ENCODE results near the gene NPY1R. TPM values are rescaled to one million over a fixed set of nuclear protein-coding genes. Genes with fewer than 3 reads are reported as not detected.

Gene NPY1R
- total RNA-seq, 1 experiment from 2014 or later, result 0.39 TPM

DNA sequence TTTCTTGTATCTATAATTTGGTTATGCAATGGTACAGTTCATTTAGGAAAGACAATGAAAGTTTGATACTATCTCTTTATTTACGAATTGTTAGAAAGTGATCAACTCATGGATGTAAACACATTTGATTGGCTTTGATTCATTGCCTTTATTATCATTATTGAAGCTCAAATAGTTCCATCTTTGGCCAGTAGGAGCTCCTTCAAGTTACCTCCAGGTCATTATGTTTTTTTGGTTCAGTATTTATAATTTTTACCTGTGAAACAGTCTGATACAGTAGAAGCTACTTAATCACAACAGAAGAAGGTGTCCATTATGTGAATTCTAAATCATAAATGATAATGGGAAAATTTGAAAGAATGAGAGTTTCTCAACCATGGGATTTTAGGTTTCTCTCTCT, 23.7 kb upstream of the NPY1R start:
- POLR2A ChIA-PET, result no interaction called here
- CTCF ChIA-PET, result interaction anchor here (0.9 to 1.1 kb wide), 3 partner anchors 16 to 20 kb away, joined by 3 to 4 read pairs (median 3); no protein-coding TSS in a partner anchor
- Histone ChIP-seq H3K36me3 (ENCODE audit: control insufficient read depth in 1 of 2, insufficient read depth in 2 of 2, low read length in 2 of 2) (no peaks in the 10 kb centered on the region), H2AFZ (ENCODE audit: low read depth, low read length, poor library complexity, severe bottlenecking) (no peak overlapping the region), H3K9me2 (ENCODE audit: insufficient read depth) (no peaks in the 10 kb centered on the region), H3K4me2 (ENCODE audit: low read length) (no peak overlapping the region), H3K9me3 (ENCODE audit: control insufficient read depth in 1 of 2, insufficient read depth in 1 of 2, low read depth in 1 of 2, low read length in 2 of 2) (no peaks in the 10 kb centered on the region), H3K4me1 (ENCODE audit: control insufficient read depth in 1 of 2, insufficient read depth in 2 of 2, low read length in 2 of 2) (no peaks in the 10 kb centered on the region), H4K20me1 (ENCODE audit: insufficient read depth) (no peaks in the 10 kb centered on the region), H3K27ac (ENCODE audit: low read depth, low read length) (no peak overlapping the region), H3K9ac (ENCODE audit: low read length) (no peak overlapping the region), H3K79me2 (ENCODE audit: insufficient read depth, low read length) (no peaks in the 10 kb centered on the region), H3K4me3 (replicated peaks in 1 of 2; ENCODE audit: low read depth in 1 of 2, low read length in 2 of 2) (no peak overlapping the region), H3K27me3 (ENCODE audit: insufficient read depth, low read length) (no peaks in the 10 kb centered on the region)
- ATAC-seq (no peak), DNase-seq (ENCODE audit: low read depth, low spot score) (no peak)
- TF ChIP-seq SRF (IDR thresholded peaks at IDR 0.05; ENCODE audit: low read depth) (no peak), EZH2phosphoT487 (IDR thresholded peaks at IDR 0.05; ENCODE audit: borderline replicate concordance) (no peak), EZH2 (IDR thresholded peaks at IDR 0.05) (no peak), POLR2A (IDR thresholded peaks at IDR 0.05; ENCODE audit: borderline replicate concordance, extremely low read depth, insufficient read depth, insufficient read length) (no peak), CBX3 (IDR thresholded peaks at IDR 0.05; ENCODE audit: low read depth) (no peak)
- TF ChIP-seq, protein P1, sequence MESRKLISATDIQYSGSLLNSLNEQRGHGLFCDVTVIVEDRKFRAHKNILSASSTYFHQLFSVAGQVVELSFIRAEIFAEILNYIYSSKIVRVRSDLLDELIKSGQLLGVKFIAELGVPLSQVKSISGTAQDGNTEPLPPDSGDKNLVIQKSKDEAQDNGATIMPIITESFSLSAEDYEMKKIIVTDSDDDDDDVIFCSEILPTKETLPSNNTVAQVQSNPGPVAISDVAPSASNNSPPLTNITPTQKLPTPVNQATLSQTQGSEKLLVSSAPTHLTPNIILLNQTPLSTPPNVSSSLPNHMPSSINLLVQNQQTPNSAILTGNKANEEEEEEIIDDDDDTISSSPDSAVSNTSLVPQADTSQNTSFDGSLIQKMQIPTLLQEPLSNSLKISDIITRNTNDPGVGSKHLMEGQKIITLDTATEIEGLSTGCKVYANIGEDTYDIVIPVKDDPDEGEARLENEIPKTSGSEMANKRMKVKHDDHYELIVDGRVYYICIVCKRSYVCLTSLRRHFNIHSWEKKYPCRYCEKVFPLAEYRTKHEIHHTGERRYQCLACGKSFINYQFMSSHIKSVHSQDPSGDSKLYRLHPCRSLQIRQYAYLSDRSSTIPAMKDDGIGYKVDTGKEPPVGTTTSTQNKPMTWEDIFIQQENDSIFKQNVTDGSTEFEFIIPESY (IDR thresholded peaks at IDR 0.05; ENCODE audit: extremely low read depth, insufficient replicate concordance, low read length), result no peak
- TF ChIP-seq, protein P2, sequence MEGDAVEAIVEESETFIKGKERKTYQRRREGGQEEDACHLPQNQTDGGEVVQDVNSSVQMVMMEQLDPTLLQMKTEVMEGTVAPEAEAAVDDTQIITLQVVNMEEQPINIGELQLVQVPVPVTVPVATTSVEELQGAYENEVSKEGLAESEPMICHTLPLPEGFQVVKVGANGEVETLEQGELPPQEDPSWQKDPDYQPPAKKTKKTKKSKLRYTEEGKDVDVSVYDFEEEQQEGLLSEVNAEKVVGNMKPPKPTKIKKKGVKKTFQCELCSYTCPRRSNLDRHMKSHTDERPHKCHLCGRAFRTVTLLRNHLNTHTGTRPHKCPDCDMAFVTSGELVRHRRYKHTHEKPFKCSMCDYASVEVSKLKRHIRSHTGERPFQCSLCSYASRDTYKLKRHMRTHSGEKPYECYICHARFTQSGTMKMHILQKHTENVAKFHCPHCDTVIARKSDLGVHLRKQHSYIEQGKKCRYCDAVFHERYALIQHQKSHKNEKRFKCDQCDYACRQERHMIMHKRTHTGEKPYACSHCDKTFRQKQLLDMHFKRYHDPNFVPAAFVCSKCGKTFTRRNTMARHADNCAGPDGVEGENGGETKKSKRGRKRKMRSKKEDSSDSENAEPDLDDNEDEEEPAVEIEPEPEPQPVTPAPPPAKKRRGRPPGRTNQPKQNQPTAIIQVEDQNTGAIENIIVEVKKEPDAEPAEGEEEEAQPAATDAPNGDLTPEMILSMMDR (IDR thresholded peaks at IDR 0.05 in 2 of 3, conservative IDR thresholded peaks at IDR 0.05 in 1 of 3; ENCODE audit: borderline replicate concordance in 1 of 3, insufficient read depth in 1 of 3, low read depth in 2 of 3, low read length in 2 of 3), result peak in 2 of 3 experiments; percentile 19 to 37; a peak in 1 of 6 replicates
- TF ChIP-seq, protein P3, sequence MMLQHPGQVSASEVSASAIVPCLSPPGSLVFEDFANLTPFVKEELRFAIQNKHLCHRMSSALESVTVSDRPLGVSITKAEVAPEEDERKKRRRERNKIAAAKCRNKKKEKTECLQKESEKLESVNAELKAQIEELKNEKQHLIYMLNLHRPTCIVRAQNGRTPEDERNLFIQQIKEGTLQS (IDR thresholded peaks at IDR 0.05), result no peak
- RAD21 ChIA-PET (ENCODE audit: low non-redundant PET in 1 of 2, low total read pairs in 2 of 2, uncharacterized antibody in 2 of 2, unreplicated experiment in 2 of 2), result no interaction called here
- no TSS peak for BruUV-seq (replicated peaks)
- intact Hi-C loops (cut with micrococcal nuclease), result no loop called here
